Posterior vena cava (tissue), 2 donors: ENCODE results near the gene FAF1. TPM values are rescaled to one million over a fixed set of nuclear protein-coding genes. Genes with fewer than 3 reads are reported as not detected.

ENCODE experiments used
- DNase-seq: peaks from one replicate; pipeline ENCODE4 v3.0.0-alpha.2; 2020; ENCODE audit warnings: low spot score
- intact Hi-C, 2 donors: fragments of 100-400 bp; cut with DNase I; formaldehyde crosslinking; loops; one replicate each; pipeline versions ENCODE4 v1.14.1 to v1.14.2; 2022 to 2023
- total RNA-seq, 2 donors: library from RNA; stranded (reverse); fragmentation: NEBNext Ultra II Directional; extraction: Animal tissue kit (Norgen Biotek cat#: 25700); gene quantifications; one replicate each; pipeline ENCODE4 v1.2.1, GENCODE V29; 2021
- donor health status: DM: yes; HTN: yes; CAD: no.
- donor health status: DM: yes; HTN: yes; CAD: no.

The FAF1 gene
- total RNA-seq, 2 donors from 2014 or later = 55.3 to 64.2 TPM

- DNase-seq = no peak
- intact Hi-C loops = no loop called here
These were observed 463.1 kb downstream of the FAF1 start for GRCh38 chr1:50497007-50497406.

- intact Hi-C loops = no loop called here
- no peak for DNase-seq
These were observed 466.4 kb downstream of the FAF1 start for GRCh38 chr1:50493710-50494109.

GRCh38 chr1:50492142-50492541 lies 467.9 kb downstream of the FAF1 start:
- intact Hi-C loops = no loop called here
- no peak for DNase-seq

GRCh38 chr1:50491142-50491541 lies 468.9 kb downstream of the FAF1 start:
- intact Hi-C loops = no loop called here
- no peak for DNase-seq

- intact Hi-C loops = no loop called here
- no peak for DNase-seq
These were observed 469.4 kb downstream of the FAF1 start for GRCh38 chr1:50490640-50491039.

GRCh38 chr1:50488876-50489275 lies 471.2 kb downstream of the FAF1 start:
- intact Hi-C loops = no loop called here
- no peak for DNase-seq

GRCh38 chr1:50488356-50488755 lies 471.7 kb downstream of the FAF1 start:
- intact Hi-C loops = no loop called here

GRCh38 chr1:50487725-50488124 lies 472.3 kb downstream of the FAF1 start:
- intact Hi-C loops = no loop called here
- DNase-seq = no peak

More at GRCh38 chr1:50488356-50488755, 471.7 kb downstream of the FAF1 start:
- no peak for DNase-seq

GRCh38 chr1:50481142-50481736 lies 478.8 kb downstream of the FAF1 start:
- intact Hi-C loops = loop anchor here in 1 of 2 donors (5.0 kb wide), 1 partner anchor 651 kb away; no protein-coding TSS in a partner anchor
- no peak for DNase-seq

- no peak for DNase-seq
- intact Hi-C loops = no loop called here
These were observed 483.3 kb downstream of the FAF1 start for GRCh38 chr1:50476800-50477199.

GRCh38 chr1:50474859-50475809 lies 484.9 kb downstream of the FAF1 start:
- intact Hi-C loops = no loop called here
- DNase-seq = no peak

GRCh38 chr1:50473513-50473912 lies 486.6 kb downstream of the FAF1 start:
- intact Hi-C loops = no loop called here
- no peak for DNase-seq

GRCh38 chr1:50471967-50472366 lies 488.1 kb downstream of the FAF1 start:
- intact Hi-C loops = no loop called here
- no peak for DNase-seq

GRCh38 chr1:50462964-50463363 lies 497.1 kb downstream of the FAF1 start:
- intact Hi-C loops = no loop called here
- no peak for DNase-seq

- intact Hi-C loops = no loop called here
These were observed 501.6 kb downstream of the FAF1 start for GRCh38 chr1:50458507-50458906.

GRCh38 chr1:50454911-50455310 lies 505.2 kb downstream of the FAF1 start:
- DNase-seq = no peak
- intact Hi-C loops = loop anchor here in 1 of 2 donors (5.0 kb wide), 1 partner anchor 1548 kb away; no protein-coding TSS in a partner anchor

More at GRCh38 chr1:50458507-50458906, 501.6 kb downstream of the FAF1 start:
- DNase-seq = no peak

- intact Hi-C loops = loop anchor here in 1 of 2 donors (5.0 kb wide), 1 partner anchor 1546 kb away; no protein-coding TSS in a partner anchor
- DNase-seq = no peak
These were observed 506.8 kb downstream of the FAF1 start for GRCh38 chr1:50453266-50453665.

- intact Hi-C loops = loop anchor here in 1 of 2 donors (5.0 kb wide), 1 partner anchor 1545 kb away; no protein-coding TSS in a partner anchor
- DNase-seq = no peak
These were observed 507.4 kb downstream of the FAF1 start for GRCh38 chr1:50452700-50453099.

- DNase-seq = no peak
- intact Hi-C loops = loop anchor here in 1 of 2 donors (5.0 kb wide), 1 partner anchor 1544 kb away; no protein-coding TSS in a partner anchor
These were observed 509.0 kb downstream of the FAF1 start for GRCh38 chr1:50450861-50451653.
